ENCODE measurements around the gene FLOT2. TPM values are rescaled to one million over a fixed set of nuclear protein-coding genes. Genes with fewer than 3 reads are reported as not detected.

FLOT2 gene
- total RNA-seq, 1 donor from 2014 or later = 56.2 TPM

DNA sequence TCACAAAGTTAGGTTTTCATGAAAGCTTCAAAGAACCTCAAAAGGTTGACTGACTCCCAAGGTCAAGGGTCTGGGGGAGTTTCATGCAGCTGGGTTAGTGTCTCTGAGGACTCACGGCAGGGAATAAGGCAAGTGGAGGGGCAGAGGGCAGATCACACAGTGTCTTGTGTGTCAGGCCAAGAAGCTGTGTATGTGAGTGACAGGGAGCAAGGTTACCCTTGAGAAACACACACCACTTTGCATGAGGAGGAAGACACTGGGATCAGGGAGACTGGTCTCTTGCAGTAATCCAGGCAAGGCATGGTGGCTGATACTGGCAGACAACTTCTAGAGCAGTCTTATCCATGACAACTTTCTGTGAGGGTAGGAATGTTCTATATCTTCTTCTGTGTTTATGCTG is 6.3 kb downstream of the FLOT2 start:
- intact Hi-C loops (cut with DNase I) = no loop called here
- H3K27ac ChIP-seq = no peak overlapping the region

GRCh38 chr17:28889996-28890395 is 7.5 kb downstream of the FLOT2 start:
- Histone ChIP-seq H3K4me3 (no peak overlapping the region), H3K9me3 (no peaks in the 10 kb centered on the region), H3K27me3 (no peaks in the 10 kb centered on the region), H3K4me1 (peaks cover 38% of the 10 kb centered on the region), H3K27ac (no peak overlapping the region), H3K36me3 (peaks cover 0 to 14% of the 10 kb centered on the region in 2 donors)
- no peak for TF ChIP-seq POLR2A (IDR thresholded peaks at IDR 0.05)
- no peak for TF ChIP-seq POLR2AphosphoS5 (IDR thresholded peaks at IDR 0.05; ENCODE audit: insufficient read depth in 1 of 2, low read depth in 1 of 2)
- TF ChIP-seq, protein P1, sequence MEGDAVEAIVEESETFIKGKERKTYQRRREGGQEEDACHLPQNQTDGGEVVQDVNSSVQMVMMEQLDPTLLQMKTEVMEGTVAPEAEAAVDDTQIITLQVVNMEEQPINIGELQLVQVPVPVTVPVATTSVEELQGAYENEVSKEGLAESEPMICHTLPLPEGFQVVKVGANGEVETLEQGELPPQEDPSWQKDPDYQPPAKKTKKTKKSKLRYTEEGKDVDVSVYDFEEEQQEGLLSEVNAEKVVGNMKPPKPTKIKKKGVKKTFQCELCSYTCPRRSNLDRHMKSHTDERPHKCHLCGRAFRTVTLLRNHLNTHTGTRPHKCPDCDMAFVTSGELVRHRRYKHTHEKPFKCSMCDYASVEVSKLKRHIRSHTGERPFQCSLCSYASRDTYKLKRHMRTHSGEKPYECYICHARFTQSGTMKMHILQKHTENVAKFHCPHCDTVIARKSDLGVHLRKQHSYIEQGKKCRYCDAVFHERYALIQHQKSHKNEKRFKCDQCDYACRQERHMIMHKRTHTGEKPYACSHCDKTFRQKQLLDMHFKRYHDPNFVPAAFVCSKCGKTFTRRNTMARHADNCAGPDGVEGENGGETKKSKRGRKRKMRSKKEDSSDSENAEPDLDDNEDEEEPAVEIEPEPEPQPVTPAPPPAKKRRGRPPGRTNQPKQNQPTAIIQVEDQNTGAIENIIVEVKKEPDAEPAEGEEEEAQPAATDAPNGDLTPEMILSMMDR (IDR thresholded peaks at IDR 0.05) = no peak
- no peak for DNase-seq (ENCODE audit: extremely low spot score in 2 of 2)
- intact Hi-C loops (cut with DNase I) = no loop called here

More for the DNA sequence above, 6.3 kb downstream of the FLOT2 start:
- H3K9me3 ChIP-seq = no peaks in the 10 kb centered on the region
- H3K4me3 ChIP-seq = no peak overlapping the region
- no peak for DNase-seq (ENCODE audit: extremely low spot score in 2 of 2)
- no peaks in the 10 kb centered on the region for H3K27me3 ChIP-seq
- no peak for TF ChIP-seq POLR2AphosphoS5 (IDR thresholded peaks at IDR 0.05; ENCODE audit: insufficient read depth in 1 of 2, low read depth in 1 of 2)
- TF ChIP-seq POLR2A (IDR thresholded peaks at IDR 0.05) = no peak
- TF ChIP-seq, protein P1 (IDR thresholded peaks at IDR 0.05) = no peak
- peaks cover 0 to 6% of the 10 kb centered on the region in 2 donors for H3K36me3 ChIP-seq
- peaks cover 50% of the 10 kb centered on the region for H3K4me1 ChIP-seq

DNA sequence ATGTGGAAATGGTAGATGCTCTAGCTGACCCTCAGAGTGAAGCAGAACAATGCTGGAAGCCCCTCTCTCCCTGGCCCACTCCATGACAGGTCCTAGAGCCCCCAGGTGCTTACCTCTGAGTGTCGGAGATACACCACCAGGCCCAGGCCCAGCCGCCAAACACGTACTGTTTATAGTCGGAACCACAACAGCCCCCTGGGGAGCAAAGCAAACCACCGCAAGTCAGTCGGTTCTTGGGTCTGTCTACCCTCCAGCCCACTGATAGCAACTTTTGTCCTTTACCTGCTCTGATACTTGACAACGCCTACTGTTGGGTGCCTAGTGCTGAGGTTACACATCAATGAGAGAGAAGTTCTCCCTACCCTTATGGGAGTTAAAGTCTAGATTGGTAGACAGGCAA is 8.7 kb downstream of the FLOT2 start:
- Histone ChIP-seq H3K36me3 (peaks cover 0 to 23% of the 10 kb centered on the region in 2 donors), H3K27me3 (no peaks in the 10 kb centered on the region), H3K27ac (no peak overlapping the region), H3K4me1 (peaks cover 26% of the 10 kb centered on the region), H3K9me3 (no peaks in the 10 kb centered on the region), H3K4me3 (no peak overlapping the region)
- intact Hi-C loops (cut with DNase I) = no loop called here
- TF ChIP-seq, protein P1 (IDR thresholded peaks at IDR 0.05) = no peak
- TF ChIP-seq POLR2A (IDR thresholded peaks at IDR 0.05) (no peak), POLR2AphosphoS5 (IDR thresholded peaks at IDR 0.05; ENCODE audit: insufficient read depth in 1 of 2, low read depth in 1 of 2) (no peak)
- no peak for DNase-seq (ENCODE audit: extremely low spot score in 2 of 2)

DNA sequence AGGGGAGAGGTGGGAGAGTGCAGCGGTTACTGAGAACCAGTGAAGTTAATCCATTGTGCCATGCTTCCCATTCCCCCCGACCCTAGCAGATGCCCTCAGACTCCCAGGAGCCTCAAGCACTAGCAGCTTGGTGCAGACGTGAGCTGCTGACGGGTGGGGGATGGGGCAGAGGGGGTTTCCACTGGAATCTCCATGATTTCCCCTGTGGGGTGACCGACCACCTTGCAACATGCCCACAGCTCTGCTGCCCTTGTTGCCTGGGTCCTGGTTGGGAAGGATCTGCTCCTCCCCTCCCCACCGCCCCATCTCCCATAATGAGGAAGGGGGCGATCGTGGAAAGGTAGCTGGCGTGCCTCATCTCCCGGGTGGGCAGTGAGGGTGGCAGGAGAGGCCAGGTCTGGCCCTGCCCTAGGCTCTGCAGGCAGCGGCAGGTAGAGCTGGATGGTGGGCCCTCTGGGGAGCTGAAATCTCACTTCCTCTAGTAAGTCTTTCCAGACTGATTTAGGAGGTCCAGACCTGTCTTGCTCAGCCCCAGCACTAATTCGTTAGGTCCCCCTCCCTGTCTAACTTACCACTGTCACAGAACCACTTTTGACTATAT is 9.6 kb downstream of the FLOT2 start:
- Histone ChIP-seq H3K9me3 (no peaks in the 10 kb centered on the region), H3K27me3 (no peaks in the 10 kb centered on the region), H3K36me3 (peaks cover 0 to 29% of the 10 kb centered on the region in 2 donors), H3K27ac (no peak overlapping the region), H3K4me1 (peaks cover 18% of the 10 kb centered on the region), H3K4me3 (no peak overlapping the region)
- TF ChIP-seq POLR2AphosphoS5 (IDR thresholded peaks at IDR 0.05; ENCODE audit: insufficient read depth in 1 of 2, low read depth in 1 of 2) (no peak), POLR2A (IDR thresholded peaks at IDR 0.05) (no peak)
- intact Hi-C loops (cut with DNase I) = no loop called here
- no peak for DNase-seq (ENCODE audit: extremely low spot score in 2 of 2)

GRCh38 chr17:28885951-28886350 is 11.6 kb downstream of the FLOT2 start:
- no peak overlapping the region for H3K4me3 ChIP-seq
- DNase-seq (ENCODE audit: extremely low spot score in 2 of 2) = no peak
- H3K9me3 ChIP-seq = no peaks in the 10 kb centered on the region
- H3K36me3 ChIP-seq = peaks cover 0 to 49% of the 10 kb centered on the region in 2 donors
- TF ChIP-seq, protein P1 (IDR thresholded peaks at IDR 0.05) = no peak
- TF ChIP-seq POLR2AphosphoS5 (IDR thresholded peaks at IDR 0.05; ENCODE audit: insufficient read depth in 1 of 2, low read depth in 1 of 2) = no peak
- no peak for TF ChIP-seq POLR2A (IDR thresholded peaks at IDR 0.05)
- peaks cover 10% of the 10 kb centered on the region for H3K4me1 ChIP-seq
- no peaks in the 10 kb centered on the region for H3K27me3 ChIP-seq
- intact Hi-C loops (cut with DNase I) = no loop called here
- H3K27ac ChIP-seq = no peak overlapping the region
